ENCODE results near the gene SLC6A12.
"Not testable (repeated sequence)": the region's sequence is repeated elsewhere in the genome, so short reads cannot be mapped to it uniquely, and the experiment has no call there.

The SLC6A12 gene

GRCh38 chr12:218728-219590 lies 5.0 kb upstream of the SLC6A12 start:
- DNase-seq (ENCODE audit: low read depth in 4 of 4, low spot score in 1 of 4): no peak

GRCh38 chr12:218221-218620 lies 4.3 kb upstream of the SLC6A12 start:
- DNase-seq (ENCODE audit: low read depth in 4 of 4, low spot score in 1 of 4): no peak

- not testable (repeated sequence) for DNase-seq (ENCODE audit: low read depth in 4 of 4, low spot score in 1 of 4)
Measured at GRCh38 chr12:217029-217428, 3.1 kb upstream of the SLC6A12 start.

- no peak for DNase-seq (ENCODE audit: low read depth in 4 of 4, low spot score in 1 of 4)
Measured at GRCh38 chr12:215116-215515, 1.2 kb upstream of the SLC6A12 start.

GRCh38 chr12:213527-213932 lies 427 bp downstream of the SLC6A12 start:
- DNase-seq (ENCODE audit: low read depth in 4 of 4, low spot score in 1 of 4): no peak

- DNase-seq (ENCODE audit: low read depth in 4 of 4, low spot score in 1 of 4): no peak
Measured at GRCh38 chr12:212715-213526, 1.0 kb downstream of the SLC6A12 start.

- no peak for DNase-seq (ENCODE audit: low read depth in 4 of 4, low spot score in 1 of 4)
Measured at GRCh38 chr12:212415-212714, 1.6 kb downstream of the SLC6A12 start.

- no peak for DNase-seq (ENCODE audit: low read depth in 4 of 4, low spot score in 1 of 4)
Measured at GRCh38 chr12:211639-212414, 2.1 kb downstream of the SLC6A12 start.

- DNase-seq (ENCODE audit: low read depth in 4 of 4, low spot score in 1 of 4): no peak
Measured at GRCh38 chr12:211142-211465, 2.9 kb downstream of the SLC6A12 start.

- no peak for DNase-seq (ENCODE audit: low read depth in 4 of 4, low spot score in 1 of 4)
Measured at GRCh38 chr12:210277-211141, 3.4 kb downstream of the SLC6A12 start.

GRCh38 chr12:209851-210250 lies 4.1 kb downstream of the SLC6A12 start:
- DNase-seq (ENCODE audit: low read depth in 4 of 4, low spot score in 1 of 4): no peak

GRCh38 chr12:209246-209645 lies 4.7 kb downstream of the SLC6A12 start:
- DNase-seq (ENCODE audit: low read depth in 4 of 4, low spot score in 1 of 4): no peak

- no peak for DNase-seq (ENCODE audit: low read depth in 4 of 4, low spot score in 1 of 4)
Measured at GRCh38 chr12:208813-209212, 5.1 kb downstream of the SLC6A12 start.

GRCh38 chr12:207804-208203 lies 6.2 kb downstream of the SLC6A12 start:
- no peak for DNase-seq (ENCODE audit: low read depth in 4 of 4, low spot score in 1 of 4)

GRCh38 chr12:206746-207440 lies 7.1 kb downstream of the SLC6A12 start:
- DNase-seq (ENCODE audit: low read depth in 4 of 4, low spot score in 1 of 4): no peak

GRCh38 chr12:205026-205425 lies 8.9 kb downstream of the SLC6A12 start:
- no peak for DNase-seq (ENCODE audit: low read depth in 4 of 4, low spot score in 1 of 4)

- no peak for DNase-seq (ENCODE audit: low read depth in 4 of 4, low spot score in 1 of 4)
Measured at GRCh38 chr12:204261-204678, 9.7 kb downstream of the SLC6A12 start.

GRCh38 chr12:203462-204260 lies 10.3 kb downstream of the SLC6A12 start:
- DNase-seq (ENCODE audit: low read depth in 4 of 4, low spot score in 1 of 4): no peak

- DNase-seq (ENCODE audit: low read depth in 4 of 4, low spot score in 1 of 4): no peak
Measured at GRCh38 chr12:203074-203461, 10.9 kb downstream of the SLC6A12 start.
